Prostate gland (tissue), 2 donors: ENCODE measurements around the gene KIF2A.

ENCODE experiments used
- CTCF ChIP-seq, 4 experiments: fragments of 200-600 bp in 2 of 4; fragments of 450-650 bp in 2 of 4; sonication (generic) in 2 of 4; IDR thresholded peaks; 1 replicate in 3 of 4; 2 replicates in 1 of 4; pipeline ENCODE4 v1.5.1; 2016 to 2019; ENCODE audit warnings: antibody characterized with exemption in 4 of 4, mild to moderate bottlenecking in 2 of 4, moderate library complexity in 2 of 4
- POLR2AphosphoS5 ChIP-seq: sonication (generic); formaldehyde crosslinking; IDR thresholded peaks from one replicate; pipeline ENCODE4 v1.6.1; 2017; ENCODE audit warnings: antibody characterized with exemption

- TF ChIP-seq POLR2AphosphoS5 (no peak), CTCF (IDR thresholded peaks at IDR 0.05) (no peak)
Observed at GRCh38 chr5:62299600-62299999, 6.4 kb upstream of the KIF2A start.
